ENCODE measurements around the gene LTBP3.

- TF ChIP-seq HDGF (IDR thresholded peaks at IDR 0.05; ENCODE audit: borderline replicate concordance) (no peak), SP1 (IDR thresholded peaks at IDR 0.05) (no peak), ZNF384 (IDR thresholded peaks at IDR 0.05) (no peak), ARNT (IDR thresholded peaks at IDR 0.05) (no peak), NFRKB (IDR thresholded peaks at IDR 0.05) (no peak), TARDBP (IDR thresholded peaks at IDR 0.05) (no peak), ELF4 (IDR thresholded peaks at IDR 0.05) (no peak), SUZ12 (IDR thresholded peaks at IDR 0.05) (no peak), BHLHE40 (IDR thresholded peaks at IDR 0.05; ENCODE audit: borderline replicate concordance) (no peak), FOXA1 (IDR thresholded peaks at IDR 0.05) (no peak), L3MBTL2 (conservative IDR thresholded peaks at IDR 0.05) (no peak), LEF1 (IDR thresholded peaks at IDR 0.05; ENCODE audit: borderline replicate concordance) (no peak), FOXM1 (IDR thresholded peaks at IDR 0.05; ENCODE audit: borderline replicate concordance) (no peak), FOXK2 (IDR thresholded peaks at IDR 0.05) (no peak)
Measured at GRCh38 chr11:65524741-65525545, 33.2 kb downstream of the LTBP3 start, which contains the start of gene SCYL1.

Measured in HEK293T (cell line).